HCT116 (cell line): ENCODE data around the gene UQCRFS1.

Source experiments
- POLR2A ChIP-seq: IDR thresholded peaks from 2 replicates; pipeline ENCODE4 v1.7.0; 2011; ENCODE audit warnings: borderline replicate concordance; ENCODE audit not compliant: insufficient read depth, insufficient read length; ENCODE audit errors: extremely low read depth
- REST ChIP-seq: IDR thresholded peaks from 2 replicates; pipeline ENCODE4 v1.6.1; 2012; ENCODE audit warnings: low read depth
- TF ChIP-seq, protein P1 (sequence below): IDR thresholded peaks from 2 replicates; pipeline ENCODE4 v1.6.1; 2012
- TF ChIP-seq, protein P2 (sequence below), 3 experiments: fragments of 200-600 bp in 1 of 3; sonication (generic) in 1 of 3; IDR thresholded peaks in 2 of 3; conservative IDR thresholded peaks in 1 of 3; 2 replicates each; pipeline ENCODE4 v1.5.1; 2012 to 2017; ENCODE audit warnings: low read depth in 2 of 3, low read length in 2 of 3, antibody characterized with exemption in 1 of 3, borderline replicate concordance in 1 of 3, control low read depth in 1 of 3, mild to moderate bottlenecking in 1 of 3, mixed read lengths in 1 of 3, mixed run types in 1 of 3, moderate library complexity in 1 of 3; ENCODE audit not compliant: insufficient read depth in 1 of 3

DNA sequence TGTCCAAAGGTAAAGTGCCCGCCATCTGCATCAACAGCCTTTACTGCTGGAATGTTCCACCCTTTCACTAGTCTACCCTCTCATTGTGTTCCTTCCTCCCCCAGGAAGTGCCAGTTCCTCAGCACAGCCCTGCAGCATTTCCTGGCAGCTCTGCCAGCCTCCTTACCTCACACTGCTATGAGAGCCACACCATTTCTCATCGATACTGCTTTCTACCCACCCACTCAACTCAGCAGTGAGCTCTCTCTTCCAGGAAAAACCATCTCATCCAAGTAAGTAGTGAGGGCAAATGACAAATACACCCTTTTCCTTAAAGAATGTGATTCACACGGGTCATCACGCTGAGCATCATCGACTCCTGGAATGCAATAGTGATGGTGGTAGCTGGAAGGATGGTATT, 19.8 kb downstream of the UQCRFS1 start:
- TF ChIP-seq REST (no peak), POLR2A (no peak)
- TF ChIP-seq, protein P1, sequence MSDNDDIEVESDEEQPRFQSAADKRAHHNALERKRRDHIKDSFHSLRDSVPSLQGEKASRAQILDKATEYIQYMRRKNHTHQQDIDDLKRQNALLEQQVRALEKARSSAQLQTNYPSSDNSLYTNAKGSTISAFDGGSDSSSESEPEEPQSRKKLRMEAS = no peak
- TF ChIP-seq, protein P2, sequence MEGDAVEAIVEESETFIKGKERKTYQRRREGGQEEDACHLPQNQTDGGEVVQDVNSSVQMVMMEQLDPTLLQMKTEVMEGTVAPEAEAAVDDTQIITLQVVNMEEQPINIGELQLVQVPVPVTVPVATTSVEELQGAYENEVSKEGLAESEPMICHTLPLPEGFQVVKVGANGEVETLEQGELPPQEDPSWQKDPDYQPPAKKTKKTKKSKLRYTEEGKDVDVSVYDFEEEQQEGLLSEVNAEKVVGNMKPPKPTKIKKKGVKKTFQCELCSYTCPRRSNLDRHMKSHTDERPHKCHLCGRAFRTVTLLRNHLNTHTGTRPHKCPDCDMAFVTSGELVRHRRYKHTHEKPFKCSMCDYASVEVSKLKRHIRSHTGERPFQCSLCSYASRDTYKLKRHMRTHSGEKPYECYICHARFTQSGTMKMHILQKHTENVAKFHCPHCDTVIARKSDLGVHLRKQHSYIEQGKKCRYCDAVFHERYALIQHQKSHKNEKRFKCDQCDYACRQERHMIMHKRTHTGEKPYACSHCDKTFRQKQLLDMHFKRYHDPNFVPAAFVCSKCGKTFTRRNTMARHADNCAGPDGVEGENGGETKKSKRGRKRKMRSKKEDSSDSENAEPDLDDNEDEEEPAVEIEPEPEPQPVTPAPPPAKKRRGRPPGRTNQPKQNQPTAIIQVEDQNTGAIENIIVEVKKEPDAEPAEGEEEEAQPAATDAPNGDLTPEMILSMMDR (IDR thresholded peaks at IDR 0.05 in 2 of 3, conservative IDR thresholded peaks at IDR 0.05 in 1 of 3; ENCODE audit: borderline replicate concordance in 1 of 3, insufficient read depth in 1 of 3, low read depth in 2 of 3, low read length in 2 of 3) = no peak
